Chondrocyte (in vitro differentiated cells): ENCODE data around the gene PBRM1. TPM values are rescaled to one million over a fixed set of nuclear protein-coding genes. Genes with fewer than 3 reads are reported as not detected.

Source experiments
- DNase-seq: peaks from one replicate; pipeline ENCODE4 v3.0.0; 2021; ENCODE audit warnings: mixed read lengths, low spot score
- H3K27ac Mint-ChIP-seq: one replicate; pipeline ENCODE4 v1.8.0; 2021; ENCODE audit warnings: mild to moderate bottlenecking, moderate library complexity, mixed read lengths; ENCODE audit not compliant: unreplicated experiment
- H3K27me3 Mint-ChIP-seq: 2 replicates; pipeline ENCODE4 v1.8.0; 2021; ENCODE audit warnings: low read depth, mixed read lengths
- H3K36me3 Mint-ChIP-seq: 2 replicates; pipeline ENCODE4 v1.8.0; 2021; ENCODE audit warnings: low read depth, mixed read lengths
- H3K4me1 Mint-ChIP-seq: 2 replicates; pipeline ENCODE4 v1.8.0; 2021; ENCODE audit warnings: low read depth, mild to moderate bottlenecking, mixed read lengths
- H3K4me3 Mint-ChIP-seq: one replicate; pipeline ENCODE4 v1.8.0; 2021; ENCODE audit warnings: mild to moderate bottlenecking, moderate library complexity, mixed read lengths; ENCODE audit not compliant: unreplicated experiment
- H3K9me3 Mint-ChIP-seq: 2 replicates; pipeline ENCODE4 v1.8.0; 2021; ENCODE audit warnings: low read depth, mixed read lengths
- CTCF ChIP-seq: fragments of 200-600 bp; sonication (generic); IDR thresholded peaks from 2 replicates; pipeline ENCODE4 v1.5.0; 2021; ENCODE audit warnings: antibody characterized with exemption, mild to moderate bottlenecking, moderate library complexity
- total RNA-seq: library from RNA; stranded (reverse); gene quantifications from 3 replicates; pipeline ENCODE4 v1.2.1, GENCODE V29; 2021

Gene PBRM1
- total RNA-seq, 1 donor from 2014 or later = 69.0 TPM

DNA sequence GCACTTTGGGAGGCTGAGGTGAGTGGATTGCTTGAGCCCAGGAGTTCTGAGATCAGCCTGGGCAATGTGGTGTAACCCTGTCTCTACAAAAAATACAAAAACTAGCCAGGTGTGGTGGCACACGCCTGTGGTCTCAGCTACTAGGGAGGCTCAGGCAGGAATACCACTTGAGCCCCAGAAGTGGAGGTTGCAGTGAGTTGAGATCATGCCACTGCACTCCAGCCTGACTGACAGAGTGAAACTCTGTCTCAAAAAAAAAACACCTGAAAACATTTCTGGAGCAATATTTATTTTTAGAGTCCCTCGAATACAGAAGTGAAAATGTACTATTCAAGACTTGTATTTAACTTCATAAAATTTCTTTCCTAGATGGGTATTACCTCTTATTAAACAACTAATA is 24.8 kb upstream of the PBRM1 start:
- Mint-ChIP-seq H3K36me3 (peaks cover 4% of the 10 kb centered on the region), H3K4me1 (peaks cover 16% of the 10 kb centered on the region), H3K27ac (no peak overlapping the region), H3K9me3 (no peaks in the 10 kb centered on the region), H3K27me3 (no peaks in the 10 kb centered on the region), H3K4me3 (no peak overlapping the region)
- no peak for DNase-seq
- TF ChIP-seq CTCF = no peak

- Mint-ChIP-seq H3K4me3 (peak overlapping the region; percentile 49), H3K36me3 (peaks cover 4% of the 10 kb centered on the region), H3K27ac (peak overlapping the region; percentile 49), H3K4me1 (peaks cover 32% of the 10 kb centered on the region), H3K9me3 (no peaks in the 10 kb centered on the region), H3K27me3 (no peaks in the 10 kb centered on the region)
- no peak for DNase-seq
- no peak for TF ChIP-seq CTCF
Observed at GRCh38 chr3:52707585-52707984, 21.9 kb upstream of the PBRM1 start.

- Mint-ChIP-seq H3K9me3 (no peaks in the 10 kb centered on the region), H3K4me1 (peaks cover 38% of the 10 kb centered on the region), H3K27ac (peak within 1 kb of the TSS; percentile 95), H3K36me3 (peaks cover 4% of the 10 kb centered on the region), H3K27me3 (no peaks in the 10 kb centered on the region), H3K4me3 (peak within 1 kb of the TSS; percentile 89)
- DNase-seq = peak; percentile 96
- no peak for TF ChIP-seq CTCF
Observed at GRCh38 chr3:52705688-52706686, 20.3 kb upstream of the PBRM1 start, which contains the start of the genes GLT8D1 and SPCS1. Gene GLT8D1, minus strand, starts transcription at chr3:52705791. Its CDS starts 5,331 bp downstream, at chr3:52700460. Gene SPCS1, plus strand, starts transcription at chr3:52706106. Its CDS starts 141 bp downstream, at chr3:52706247.

- Mint-ChIP-seq H3K27ac (peak overlapping the region; percentile 95), H3K4me3 (peak overlapping the region; percentile 89), H3K36me3 (peaks cover 4% of the 10 kb centered on the region), H3K27me3 (no peaks in the 10 kb centered on the region), H3K9me3 (no peaks in the 10 kb centered on the region), H3K4me1 (peaks cover 39% of the 10 kb centered on the region)
- TF ChIP-seq CTCF = no peak
- no peak for DNase-seq
Observed at GRCh38 chr3:52705438-52705687, 19.6 kb upstream of the PBRM1 start.

DNA sequence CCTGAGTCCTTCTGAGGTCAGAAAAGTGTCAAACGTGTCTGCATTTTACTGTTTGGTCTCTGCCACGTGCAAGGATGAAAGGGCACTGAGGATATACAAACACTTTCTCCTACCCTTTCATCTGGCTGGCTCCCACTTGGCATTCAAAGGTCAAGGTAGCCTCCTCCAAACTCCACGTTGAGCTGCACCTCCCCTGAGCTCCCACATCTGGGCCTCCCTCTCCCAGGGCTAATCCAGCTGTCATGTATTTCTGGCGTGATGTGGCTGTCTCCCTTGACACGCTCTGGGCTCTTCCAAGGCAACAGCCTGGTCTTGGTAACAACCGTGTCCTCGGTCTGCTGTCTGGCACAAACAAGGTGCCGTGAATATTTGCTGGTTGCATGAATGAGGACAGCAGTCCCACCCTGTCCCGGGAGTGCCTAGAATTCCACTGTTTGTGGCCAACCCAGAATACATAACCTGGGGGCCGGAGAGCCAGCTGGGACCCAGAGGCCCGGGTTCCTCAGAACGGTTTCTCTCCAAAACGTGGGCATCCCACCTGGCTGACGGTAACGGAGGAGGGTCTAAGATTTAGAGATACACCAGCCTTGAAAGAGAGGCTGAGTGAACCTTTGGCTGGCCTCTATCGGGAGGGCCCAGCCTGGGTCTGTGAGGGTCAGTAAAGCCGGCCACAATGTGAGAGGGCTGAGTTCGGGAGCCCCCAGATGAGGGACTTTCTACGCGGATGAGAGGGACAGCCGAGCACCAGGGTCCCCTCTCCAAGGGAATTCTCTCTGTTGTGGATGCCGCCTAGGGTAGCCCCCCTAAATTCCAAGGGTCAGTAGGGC is 19.1 kb upstream of the PBRM1 start:
- Mint-ChIP-seq H3K27me3 (no peaks in the 10 kb centered on the region), H3K4me1 (peaks cover 39% of the 10 kb centered on the region), H3K36me3 (peaks cover 4% of the 10 kb centered on the region), H3K27ac (peak overlapping the region; percentile 95), H3K9me3 (no peaks in the 10 kb centered on the region), H3K4me3 (peak overlapping the region; percentile 89)
- TF ChIP-seq CTCF = no peak
- no peak for DNase-seq
